Measurements from ENCODE around the gene MMP23B.
"Not testable (repeated sequence)": the region's sequence is repeated elsewhere in the genome, so short reads cannot be mapped to it uniquely, and the experiment has no call there.

DNA sequence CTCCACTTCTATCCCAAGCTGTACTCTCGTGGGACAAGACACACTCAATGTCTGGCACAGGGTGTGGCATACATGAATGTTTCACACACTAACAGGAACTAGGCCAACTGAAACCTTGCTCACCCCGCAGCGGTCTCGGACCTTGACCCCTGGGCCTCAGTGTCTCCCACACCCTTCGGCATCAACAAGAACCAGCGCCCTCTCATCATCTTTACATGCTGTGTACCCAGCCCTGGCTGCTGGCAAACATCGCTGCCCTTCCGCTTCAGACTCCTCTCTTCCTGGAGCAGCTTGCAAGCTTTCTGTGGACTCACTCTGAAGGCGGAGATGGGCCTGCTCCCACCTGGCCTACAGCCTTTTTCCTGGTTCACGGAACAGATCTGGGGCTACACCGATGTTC, 16.3 kb downstream of the MMP23B start:
- TF ChIP-seq POLR2A, EP300, POLR2AphosphoS5 (IDR thresholded peaks at IDR 0.05): not testable (repeated sequence)
- TF ChIP-seq, protein P1, sequence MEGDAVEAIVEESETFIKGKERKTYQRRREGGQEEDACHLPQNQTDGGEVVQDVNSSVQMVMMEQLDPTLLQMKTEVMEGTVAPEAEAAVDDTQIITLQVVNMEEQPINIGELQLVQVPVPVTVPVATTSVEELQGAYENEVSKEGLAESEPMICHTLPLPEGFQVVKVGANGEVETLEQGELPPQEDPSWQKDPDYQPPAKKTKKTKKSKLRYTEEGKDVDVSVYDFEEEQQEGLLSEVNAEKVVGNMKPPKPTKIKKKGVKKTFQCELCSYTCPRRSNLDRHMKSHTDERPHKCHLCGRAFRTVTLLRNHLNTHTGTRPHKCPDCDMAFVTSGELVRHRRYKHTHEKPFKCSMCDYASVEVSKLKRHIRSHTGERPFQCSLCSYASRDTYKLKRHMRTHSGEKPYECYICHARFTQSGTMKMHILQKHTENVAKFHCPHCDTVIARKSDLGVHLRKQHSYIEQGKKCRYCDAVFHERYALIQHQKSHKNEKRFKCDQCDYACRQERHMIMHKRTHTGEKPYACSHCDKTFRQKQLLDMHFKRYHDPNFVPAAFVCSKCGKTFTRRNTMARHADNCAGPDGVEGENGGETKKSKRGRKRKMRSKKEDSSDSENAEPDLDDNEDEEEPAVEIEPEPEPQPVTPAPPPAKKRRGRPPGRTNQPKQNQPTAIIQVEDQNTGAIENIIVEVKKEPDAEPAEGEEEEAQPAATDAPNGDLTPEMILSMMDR (IDR thresholded peaks at IDR 0.05): not testable (repeated sequence)

Data from stomach (tissue), 4 donors.